ENCODE measurements around the gene MEX3D.

- no peak for TF ChIP-seq CTCF (IDR thresholded peaks at IDR 0.05)
- TF ChIP-seq POLR2A (IDR thresholded peaks at IDR 0.05): no peak
Measured at GRCh38 chr19:1613146-1613545, 45.0 kb upstream of the MEX3D start.

Measured in gastroesophageal sphincter (tissue), 3 donors.